SIG-M5 (cell line): Measurements from ENCODE around the gene IFNL1.
"Not testable (repeated sequence)": the region's sequence is repeated elsewhere in the genome, so short reads cannot be mapped to it uniquely, and the experiment has no call there.

Experiments used
- DNase-seq: peaks from one replicate; lab custom pipeline; 2025; lab: John Stamatoyannopoulos, UW

IFNL1 gene

DNA sequence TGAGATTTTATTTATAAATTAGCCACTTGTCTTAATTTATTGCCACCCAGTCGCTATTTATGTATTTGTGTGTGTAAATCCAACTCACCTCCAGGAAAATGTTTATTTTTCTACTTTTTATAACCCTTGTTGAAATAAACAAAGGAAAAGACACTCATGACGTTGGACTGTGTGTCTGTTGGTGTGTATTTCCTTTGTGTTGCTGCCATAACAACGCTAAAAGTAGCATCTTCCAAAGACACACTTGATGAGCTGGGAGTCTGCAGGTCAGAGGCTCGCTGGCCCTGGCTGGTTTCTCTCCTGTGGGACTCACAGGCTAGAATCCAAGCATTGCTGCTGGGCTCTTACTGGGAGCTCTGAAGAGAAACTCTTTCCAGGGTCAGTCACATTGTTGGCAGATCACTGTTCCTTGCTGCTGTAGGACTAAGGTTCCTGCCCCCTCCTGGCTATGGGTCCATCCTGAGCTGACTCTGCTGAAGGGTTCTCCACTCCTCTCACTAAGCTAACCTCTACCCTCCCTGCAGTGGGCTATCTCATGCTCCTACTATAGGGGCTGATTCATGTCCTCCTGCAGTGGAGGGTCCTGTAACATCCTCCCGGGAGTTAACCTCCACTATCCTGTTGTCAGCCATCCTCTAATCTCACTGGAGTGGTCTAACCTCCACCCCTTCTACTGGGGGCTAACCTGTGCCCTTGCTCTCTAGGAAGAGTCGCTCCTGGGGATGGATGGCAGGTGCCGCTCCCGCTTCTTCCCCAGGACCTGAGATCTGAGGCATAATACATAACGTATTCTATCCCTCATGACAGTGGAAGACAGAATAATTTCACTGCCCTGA is 26.0 kb upstream of the IFNL1 start:
- DNase-seq = no peak

DNA sequence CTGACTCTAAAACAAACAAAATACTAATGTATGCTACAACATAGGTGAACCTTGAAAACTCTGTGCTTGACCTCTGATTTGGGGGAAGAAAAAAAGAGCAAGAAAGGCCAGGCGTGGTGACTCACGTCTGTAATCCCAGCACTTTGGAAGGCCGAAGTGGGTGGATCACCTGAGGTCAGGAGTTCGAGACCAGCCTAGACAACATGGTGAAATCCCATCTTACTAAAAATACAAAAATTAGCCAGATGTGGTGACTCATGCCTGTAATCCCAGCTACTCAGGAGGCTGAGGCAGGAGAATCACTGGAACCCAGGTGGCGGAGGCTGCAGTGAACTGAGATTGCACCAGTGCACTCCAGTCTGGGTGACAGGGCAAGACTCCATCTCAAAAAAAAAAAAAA is 22.3 kb upstream of the IFNL1 start:
- not testable (repeated sequence) for DNase-seq

DNA sequence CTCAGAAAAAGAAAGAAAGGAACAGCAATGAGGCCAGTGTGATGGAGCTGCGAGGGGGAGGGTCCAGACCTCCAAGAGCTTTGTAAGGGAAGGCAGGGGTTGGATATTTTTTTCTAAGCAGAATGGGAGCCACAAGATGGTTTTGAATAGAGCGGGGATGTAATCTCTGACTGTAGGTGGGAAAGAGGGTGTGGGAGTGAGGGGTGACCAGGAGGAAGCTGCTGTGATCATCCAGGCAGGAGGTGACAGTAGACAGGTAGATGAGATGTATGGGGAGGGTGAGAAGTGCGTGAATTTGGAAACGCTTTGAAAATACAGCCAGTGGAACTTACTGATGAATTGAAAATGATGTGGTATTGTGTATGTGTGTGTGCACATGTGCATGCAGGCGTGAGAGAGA is 20.6 kb upstream of the IFNL1 start:
- DNase-seq = no peak

DNA sequence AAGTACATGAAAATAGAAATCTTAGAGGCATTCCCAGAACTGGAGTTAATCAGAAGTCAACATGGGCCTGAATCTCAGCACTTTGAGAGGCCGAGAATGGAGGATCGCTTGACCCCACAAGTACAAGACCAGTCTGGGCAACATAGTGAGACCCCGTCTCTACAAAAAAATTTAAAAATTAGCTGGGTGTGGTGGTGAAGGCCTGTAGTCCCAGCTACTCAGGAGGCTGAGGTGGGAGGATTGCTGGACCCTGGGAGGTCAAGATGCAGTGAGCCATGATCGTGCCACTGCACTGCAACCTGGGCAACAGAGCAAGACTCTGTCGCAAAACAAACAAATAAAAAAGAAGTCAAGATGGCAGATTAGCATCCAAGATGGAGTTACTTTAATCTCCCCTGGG is 19.5 kb upstream of the IFNL1 start:
- no peak for DNase-seq

DNA sequence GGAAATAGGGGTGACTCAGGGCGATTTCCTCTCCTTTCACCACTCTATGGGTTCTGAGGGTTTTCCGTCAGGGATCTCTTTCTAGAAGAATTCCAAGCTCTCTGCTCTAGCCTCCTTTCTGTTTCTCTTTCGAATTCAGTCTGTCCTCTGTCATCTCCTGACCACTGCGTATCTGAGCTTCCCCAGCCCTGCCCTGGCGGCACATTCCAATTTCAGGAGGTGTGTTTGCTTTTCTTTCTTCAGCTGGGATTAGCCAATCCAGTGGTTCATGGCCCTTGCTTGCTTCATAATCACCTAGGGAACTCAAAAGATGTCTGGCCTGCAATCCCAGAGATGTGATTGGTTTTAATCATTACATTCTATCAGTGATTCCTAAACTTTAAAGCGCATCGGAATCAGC is 18.6 kb upstream of the IFNL1 start:
- DNase-seq = no peak

DNA sequence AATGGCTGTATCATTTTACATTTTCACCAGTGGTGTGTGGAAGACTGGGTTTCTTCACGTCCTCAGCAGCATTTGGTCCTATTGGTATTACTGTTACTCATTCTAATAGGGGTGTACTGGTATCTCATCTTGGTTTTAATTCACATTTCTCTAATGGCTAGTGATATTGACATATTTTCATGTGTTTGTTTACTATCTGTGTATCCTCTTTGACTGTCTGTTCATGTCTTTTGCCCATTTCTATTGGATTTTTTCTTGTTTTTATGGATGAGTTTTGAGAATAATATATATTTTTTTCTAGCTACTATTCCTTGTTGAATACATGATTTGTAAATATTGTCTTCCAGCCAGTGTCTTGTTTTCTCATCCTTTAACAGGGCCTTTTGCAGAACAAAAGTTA is 14.2 kb upstream of the IFNL1 start:
- no peak for DNase-seq

DNA sequence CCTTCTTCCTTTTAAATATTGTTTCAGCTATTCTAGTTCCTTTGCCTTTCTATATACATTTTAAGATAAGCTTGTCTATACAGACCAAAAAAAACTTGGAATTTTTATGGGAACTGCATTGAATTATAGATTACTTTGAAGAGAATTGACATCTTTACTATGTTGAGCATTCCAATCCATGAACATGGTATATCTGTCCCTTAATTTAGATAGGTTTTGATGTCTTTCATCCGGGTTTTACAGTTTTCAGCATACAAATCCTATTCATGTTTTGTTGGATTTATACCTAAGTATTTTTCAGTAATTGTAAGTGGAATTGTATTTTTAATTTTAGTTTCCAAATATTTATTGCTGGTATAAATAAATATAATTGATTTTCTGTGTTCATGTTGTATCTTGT is 12.2 kb upstream of the IFNL1 start:
- DNase-seq = no peak

DNA sequence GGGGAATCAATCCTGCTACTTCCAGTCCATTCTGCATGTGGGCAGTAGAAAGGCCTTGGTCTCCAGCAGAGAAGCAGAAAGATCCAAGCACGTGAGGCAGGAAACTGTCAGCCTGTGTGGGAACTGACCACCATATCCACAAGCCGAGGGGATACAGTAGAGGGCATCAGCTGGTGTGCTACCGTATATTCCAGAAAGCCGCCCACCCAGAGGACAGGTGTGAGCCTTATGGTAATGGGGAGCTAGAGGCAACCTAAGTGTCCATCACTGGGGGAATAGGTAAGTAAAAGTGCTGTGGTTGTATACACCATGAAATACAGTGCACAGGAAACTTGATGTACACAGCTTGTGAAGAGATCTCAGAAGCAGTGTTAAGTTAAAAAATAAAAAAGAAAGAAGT is 2.8 kb upstream of the IFNL1 start:
- DNase-seq = no peak

DNA sequence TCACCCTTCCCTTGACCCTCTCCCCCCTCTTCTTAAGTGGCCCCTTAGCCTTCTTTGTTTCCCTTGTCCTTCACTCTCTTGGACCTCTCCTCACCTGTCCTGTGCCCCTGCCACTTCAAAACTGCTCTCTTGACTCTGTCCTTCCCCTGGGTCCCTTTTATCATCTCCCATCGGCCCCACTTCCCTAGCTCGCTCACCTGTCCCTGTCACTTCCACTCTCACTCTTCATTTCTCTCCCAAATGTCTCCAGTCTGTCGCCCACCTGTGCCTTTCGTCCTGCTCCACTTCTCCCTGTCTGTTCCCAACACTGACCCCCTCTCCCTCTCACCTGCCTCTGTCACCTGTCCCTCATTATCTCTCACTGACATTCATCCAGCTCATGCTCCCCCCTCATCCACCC is 699 bp downstream of the IFNL1 start:
- no peak for DNase-seq

DNA sequence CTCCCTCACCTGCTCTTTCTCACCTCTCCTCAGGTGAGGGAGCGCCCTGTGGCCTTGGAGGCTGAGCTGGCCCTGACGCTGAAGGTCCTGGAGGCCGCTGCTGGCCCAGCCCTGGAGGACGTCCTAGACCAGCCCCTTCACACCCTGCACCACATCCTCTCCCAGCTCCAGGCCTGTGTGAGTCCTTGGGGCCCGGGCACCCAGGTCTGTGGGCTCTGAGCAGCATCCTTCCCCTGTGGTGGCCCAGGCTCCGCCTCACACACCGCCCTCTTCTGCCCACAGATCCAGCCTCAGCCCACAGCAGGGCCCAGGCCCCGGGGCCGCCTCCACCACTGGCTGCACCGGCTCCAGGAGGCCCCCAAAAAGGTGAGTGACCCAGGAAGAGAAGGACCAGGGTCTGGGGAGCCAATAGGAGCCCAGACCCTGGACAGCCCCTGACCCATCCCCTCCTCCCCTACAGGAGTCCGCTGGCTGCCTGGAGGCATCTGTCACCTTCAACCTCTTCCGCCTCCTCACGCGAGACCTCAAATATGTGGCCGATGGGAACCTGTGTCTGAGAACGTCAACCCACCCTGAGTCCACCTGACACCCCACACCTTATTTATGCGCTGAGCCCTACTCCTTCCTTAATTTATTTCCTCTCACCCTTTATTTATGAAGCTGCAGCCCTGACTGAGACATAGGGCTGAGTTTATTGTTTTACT is 1.9 kb downstream of the IFNL1 start:
- DNase-seq = no peak

DNA sequence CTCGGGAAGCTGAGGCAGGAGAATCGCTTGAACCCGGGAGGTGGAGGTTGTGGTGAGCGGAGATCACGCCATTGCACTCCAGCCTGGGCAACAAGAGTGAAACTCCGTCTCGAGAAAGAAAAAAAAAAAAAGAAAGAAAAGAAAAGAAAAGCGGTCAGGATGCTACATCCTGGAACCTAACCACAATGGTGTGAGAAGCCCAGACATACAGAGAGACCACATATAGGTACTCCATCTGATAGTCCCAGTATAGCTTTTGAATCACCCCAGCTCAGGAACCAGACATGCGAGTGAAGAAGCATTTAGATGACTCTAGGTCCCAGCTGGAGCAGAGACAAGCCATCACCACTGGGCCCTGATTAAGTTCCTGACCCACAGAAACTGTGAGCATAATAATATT is 3.2 kb downstream of the IFNL1 start:
- no peak for DNase-seq

DNA sequence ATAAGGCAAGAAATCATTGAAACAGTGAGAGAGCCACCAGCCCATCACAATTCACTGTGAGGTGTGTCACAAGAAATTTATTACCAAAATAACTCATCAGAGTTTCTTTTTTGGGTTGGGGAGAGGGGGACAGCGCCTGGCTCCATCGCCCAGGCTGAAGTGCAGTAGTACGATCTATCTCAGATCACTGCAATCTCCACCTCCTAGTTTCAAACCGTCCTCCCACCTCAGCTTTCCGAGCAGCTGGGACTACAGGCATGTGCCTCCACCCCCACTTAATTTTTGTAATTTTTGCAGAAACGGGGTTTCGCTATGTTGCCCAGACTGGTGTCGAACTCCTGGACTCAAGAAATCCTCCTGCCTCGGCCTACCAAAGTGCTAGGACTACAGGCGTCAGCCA is 3.6 kb downstream of the IFNL1 start:
- DNase-seq = no peak

DNA sequence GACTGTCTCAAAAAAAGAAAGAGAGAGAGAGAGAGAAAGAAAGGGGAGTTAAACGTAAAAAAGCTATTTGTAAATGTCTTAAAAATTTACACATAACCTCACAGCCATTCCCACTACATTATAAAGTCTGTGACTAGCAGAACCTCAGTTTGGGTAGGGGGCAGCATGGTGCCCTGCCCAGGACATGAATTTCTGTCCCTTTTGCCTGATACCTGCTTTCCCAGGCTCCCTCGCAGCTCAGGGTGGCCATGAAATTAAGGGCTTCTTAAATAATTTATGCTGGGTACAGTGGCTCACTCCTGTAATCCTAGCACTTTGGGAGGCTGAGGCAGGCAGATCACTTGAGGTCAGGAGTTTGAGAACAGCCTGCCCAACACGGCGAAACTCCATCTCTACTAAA is 4.8 kb downstream of the IFNL1 start:
- DNase-seq = no peak

DNA sequence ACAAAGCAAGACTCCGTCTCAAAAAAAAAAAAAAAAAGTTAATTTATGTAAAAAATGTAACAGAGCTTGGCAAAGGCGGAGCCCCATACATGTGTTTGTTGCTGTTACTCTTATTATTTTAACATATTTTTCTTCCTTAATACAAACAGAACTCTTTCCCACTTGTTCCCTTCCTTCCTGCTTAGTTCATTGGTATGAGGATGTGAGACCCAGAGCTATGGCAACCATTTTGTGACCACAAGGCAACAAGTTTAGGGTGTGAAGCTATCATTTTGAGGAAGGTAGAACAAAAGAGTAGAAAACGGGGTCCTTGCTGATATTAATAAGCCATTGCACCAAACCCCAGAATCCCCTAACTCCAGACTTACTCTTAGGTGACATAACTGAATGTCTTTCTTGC is 5.4 kb downstream of the IFNL1 start:
- DNase-seq = no peak

DNA sequence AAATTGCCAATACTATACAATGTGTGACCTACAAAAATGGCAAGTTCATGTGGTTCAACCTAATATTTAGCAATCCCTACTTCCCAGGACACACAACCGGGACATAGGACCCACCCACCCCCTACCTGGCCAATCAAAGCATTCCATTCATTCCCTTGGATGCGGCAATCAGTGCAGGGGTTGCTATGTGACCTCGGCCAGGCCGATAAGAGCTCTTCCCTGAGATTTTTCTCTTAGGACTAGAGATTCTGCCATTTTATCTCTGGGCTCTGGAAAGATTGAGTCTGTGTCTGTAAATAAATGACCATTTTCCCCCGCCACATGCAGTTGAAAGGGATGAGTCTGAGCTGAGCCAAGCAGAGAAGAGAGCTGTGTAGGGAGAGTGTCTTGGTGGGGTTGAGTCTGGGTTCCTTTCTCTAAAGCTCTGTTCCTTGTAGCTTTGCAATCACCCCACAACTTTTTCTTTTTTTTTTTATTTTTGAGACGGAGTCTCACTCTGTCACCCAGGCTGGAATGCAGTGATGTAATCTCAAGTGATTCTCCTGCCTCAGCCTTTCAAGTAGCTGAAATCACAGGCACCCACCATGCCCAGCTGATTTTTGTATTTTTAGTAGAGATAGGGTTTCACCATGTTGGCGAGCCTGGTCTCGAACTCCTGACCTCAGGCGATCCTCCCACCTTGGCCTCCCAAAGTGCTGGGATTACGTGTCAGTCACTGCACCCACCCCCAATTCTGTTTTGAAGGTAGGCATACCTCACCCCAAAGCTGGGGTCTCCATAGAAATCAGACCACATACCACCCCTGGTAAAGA is 7.4 kb downstream of the IFNL1 start:
- DNase-seq = no peak

DNA sequence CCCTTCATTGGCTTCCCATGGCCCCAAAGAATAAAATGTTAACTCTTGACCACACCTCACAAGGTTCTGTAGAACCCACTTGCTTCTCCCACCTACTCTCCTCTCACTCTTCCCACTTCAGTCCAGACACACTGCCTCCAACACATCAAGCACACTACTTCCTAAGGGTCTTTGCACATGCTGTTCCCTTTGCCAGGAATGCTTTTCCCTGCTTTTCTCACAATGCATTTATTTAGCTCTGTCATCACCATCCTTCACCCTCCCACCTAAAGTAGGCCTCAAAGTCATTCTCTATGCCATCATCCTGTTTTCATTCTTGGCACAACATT is 7.9 kb downstream of the IFNL1 start:
- DNase-seq = no peak

DNA sequence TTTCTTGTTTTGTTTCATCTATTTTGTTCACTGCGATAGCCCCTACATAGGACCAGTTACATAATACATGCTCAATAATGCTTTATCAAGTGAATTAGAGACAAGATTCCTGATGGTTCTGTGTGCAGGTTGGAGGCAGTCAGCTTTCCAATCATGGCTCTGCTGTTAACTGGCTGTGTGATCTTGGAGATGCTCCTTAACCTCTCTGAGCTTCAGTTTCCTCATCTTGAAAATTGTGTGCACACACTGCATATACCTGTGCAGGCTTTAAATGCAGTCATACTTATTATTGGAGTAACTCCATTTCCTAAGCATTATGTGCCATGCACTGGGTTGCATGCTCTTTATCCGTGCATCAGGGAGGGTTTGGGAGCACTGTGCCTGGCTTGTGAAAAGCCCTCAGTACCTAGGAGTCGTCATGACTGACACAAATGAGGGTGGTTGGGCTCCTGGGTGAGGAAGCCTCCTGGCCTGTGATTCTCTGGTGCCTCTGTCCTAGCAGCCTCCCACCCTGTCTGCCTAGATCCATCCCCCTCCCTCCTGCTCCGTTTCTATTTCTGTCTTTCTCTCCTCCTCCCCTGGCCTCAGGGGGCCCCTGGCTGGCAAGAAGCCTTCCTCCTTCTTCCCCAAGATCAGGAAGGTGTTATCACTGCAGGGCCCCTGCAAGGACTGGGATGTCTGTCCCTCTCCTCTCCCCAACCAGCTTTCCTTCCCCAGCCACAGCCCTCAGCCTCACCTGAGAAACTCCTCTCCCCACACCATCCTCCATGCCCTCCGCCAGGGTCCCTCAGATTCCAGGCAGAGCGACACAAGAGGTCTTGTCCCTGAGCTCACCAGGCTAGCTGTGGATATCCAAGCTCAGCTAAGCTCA is 8.7 kb downstream of the IFNL1 start:
- DNase-seq = no peak

DNA sequence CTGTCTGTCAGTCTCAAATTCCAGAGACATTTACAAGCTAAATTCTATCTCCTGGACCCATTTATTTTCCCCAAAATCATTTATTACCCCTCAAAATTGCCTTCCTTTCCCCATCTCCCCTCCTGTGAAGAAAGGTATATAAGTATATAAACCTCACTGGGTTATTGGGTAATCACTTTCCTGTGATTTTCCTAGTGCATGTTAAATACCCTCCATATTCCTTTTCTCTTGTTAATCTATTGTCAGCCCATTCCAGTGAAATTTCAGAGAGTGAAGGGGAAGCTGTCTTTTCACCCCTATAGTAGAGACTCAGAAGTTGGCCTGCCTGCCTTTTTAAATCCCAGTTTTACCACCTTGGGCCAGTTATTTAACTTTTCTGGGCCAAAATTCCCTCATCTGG is 9.9 kb downstream of the IFNL1 start:
- DNase-seq = no peak

DNA sequence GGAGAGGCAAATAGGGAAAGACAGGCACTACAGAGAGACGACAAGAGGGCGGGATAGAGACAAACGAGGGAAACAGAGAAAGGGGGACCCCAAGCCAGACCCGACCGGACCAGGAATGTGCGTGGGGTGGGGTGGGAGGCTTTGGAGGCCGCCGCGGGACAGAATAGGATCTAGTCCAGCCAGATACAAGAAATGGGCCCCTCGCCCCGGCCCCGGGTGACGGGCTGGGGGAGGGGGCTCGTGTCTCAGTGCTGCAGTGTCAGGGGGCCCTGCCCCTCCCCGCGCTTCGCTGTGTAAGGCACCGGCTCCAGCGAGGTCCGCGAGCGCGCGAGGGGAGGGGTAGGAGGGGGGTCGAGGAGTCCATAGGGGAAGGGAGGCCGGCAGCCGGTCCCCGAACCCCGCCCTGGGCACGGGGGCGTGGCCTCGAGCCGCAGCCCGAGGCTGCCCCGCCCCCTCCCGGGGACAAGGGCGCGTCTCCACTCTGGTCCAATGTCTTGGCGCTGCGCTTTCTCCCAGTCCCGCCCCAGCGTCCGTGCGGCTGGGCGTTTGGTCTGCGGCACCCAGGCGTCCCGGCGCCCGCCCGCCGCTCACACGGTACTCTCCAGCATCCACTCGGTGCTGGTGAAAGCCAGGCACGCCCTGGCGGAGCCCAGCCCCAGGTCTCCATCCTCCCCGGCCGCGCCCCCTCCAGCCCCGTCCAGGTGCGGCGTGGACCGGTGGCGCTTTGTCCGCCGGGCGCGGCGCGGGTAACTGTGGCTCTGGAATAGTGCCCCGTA is 11.0 kb downstream of the IFNL1 start:
- DNase-seq = no peak

DNA sequence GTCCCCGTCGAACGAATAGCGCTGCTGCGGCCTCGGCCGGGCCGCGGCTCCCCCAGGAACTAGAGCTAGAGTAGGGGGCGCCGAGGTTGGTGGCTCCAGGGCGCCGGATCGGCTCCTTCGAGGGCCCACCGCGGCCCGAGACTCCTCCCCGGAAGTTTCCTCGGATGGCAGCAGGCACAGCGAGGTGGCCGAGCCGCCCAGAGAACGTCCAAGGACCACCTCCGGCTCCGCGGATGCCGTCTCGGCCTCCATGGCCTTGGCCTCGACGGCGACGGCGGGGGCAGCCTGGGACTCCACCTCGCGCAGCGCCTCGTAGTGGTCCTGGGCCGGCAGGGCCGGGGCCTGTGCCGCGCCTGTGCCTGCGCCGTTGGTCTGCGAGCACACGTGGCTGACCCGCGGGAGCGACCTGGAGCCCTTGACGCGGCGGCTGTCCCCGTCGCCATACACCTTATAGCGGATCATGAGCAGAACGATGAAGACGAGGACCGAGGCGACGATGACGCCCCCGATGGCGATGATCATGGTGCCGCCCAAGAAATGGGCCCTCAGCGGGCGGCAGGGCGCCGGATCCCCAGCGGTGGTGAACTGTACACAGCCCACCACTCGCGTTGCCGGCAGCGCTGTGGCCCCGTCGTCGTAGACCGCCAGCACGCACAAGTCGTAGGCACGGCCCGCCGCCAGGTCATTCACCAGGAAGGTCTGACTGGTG is 11.8 kb downstream of the IFNL1 start:
- DNase-seq = no peak
